ENCODE results near the gene MBD5. TPM values are rescaled to one million over a fixed set of nuclear protein-coding genes. Genes with fewer than 3 reads are reported as not detected.

MBD5 gene
- total and polyA plus RNA-seq, 4 donors = 5.7 to 140 (median 21.2) TPM

DNA sequence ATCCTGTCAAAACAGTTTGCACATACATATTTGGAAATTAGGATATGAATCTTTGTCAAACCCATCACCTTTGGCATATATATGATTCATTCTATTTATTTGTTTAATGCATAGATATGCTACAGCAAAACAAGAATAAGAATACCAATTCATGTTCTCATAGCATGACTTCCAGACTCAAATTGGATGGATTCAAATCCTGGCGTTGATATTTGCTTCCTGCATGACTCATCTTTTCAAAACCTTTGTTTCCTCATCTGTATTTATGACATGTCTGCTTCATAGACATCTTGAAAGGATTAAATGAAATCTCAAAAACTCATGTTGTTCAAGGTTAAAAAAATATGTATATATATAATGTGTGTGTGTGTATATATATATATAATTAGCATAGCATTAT lies 261.3 kb downstream of the MBD5 start:
- 63 to 68% methylated on average over 1 of the region's 1 CpG for WGBS, 2 donors
- peaks cover 0 to 7% (median 0%) of the 10 kb centered on the region in 5 donors for H3K4me1 ChIP-seq (ENCODE audit: control insufficient read depth in 5 of 5, insufficient read depth in 5 of 5, low read length in 5 of 5)
- no peaks in the 10 kb centered on the region for H3K27me3 ChIP-seq (ENCODE audit: control insufficient read depth in 3 of 3, insufficient read depth in 3 of 3, low read length in 2 of 3)
- ATAC-seq (ENCODE audit: insufficient read depth, low FRiP score) (no peak), DNase-seq (no peak)
- H3K9me3 ChIP-seq (ENCODE audit: control insufficient read depth in 4 of 4, insufficient read depth in 3 of 4, low read length in 3 of 4) = no peaks in the 10 kb centered on the region
- no peak overlapping the region for H3K27ac ChIP-seq (ENCODE audit: low read depth in 1 of 2, low read length in 1 of 2)
- no peak overlapping the region for H3K4me3 ChIP-seq
- TF ChIP-seq, protein P1, sequence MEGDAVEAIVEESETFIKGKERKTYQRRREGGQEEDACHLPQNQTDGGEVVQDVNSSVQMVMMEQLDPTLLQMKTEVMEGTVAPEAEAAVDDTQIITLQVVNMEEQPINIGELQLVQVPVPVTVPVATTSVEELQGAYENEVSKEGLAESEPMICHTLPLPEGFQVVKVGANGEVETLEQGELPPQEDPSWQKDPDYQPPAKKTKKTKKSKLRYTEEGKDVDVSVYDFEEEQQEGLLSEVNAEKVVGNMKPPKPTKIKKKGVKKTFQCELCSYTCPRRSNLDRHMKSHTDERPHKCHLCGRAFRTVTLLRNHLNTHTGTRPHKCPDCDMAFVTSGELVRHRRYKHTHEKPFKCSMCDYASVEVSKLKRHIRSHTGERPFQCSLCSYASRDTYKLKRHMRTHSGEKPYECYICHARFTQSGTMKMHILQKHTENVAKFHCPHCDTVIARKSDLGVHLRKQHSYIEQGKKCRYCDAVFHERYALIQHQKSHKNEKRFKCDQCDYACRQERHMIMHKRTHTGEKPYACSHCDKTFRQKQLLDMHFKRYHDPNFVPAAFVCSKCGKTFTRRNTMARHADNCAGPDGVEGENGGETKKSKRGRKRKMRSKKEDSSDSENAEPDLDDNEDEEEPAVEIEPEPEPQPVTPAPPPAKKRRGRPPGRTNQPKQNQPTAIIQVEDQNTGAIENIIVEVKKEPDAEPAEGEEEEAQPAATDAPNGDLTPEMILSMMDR (IDR thresholded peaks at IDR 0.05; ENCODE audit: control extremely low read depth, extremely low read depth) = no peak
- peaks cover 0 to 1% (median 0%) of the 10 kb centered on the region in 4 donors for H3K36me3 ChIP-seq (ENCODE audit: control insufficient read depth in 4 of 4, insufficient read depth in 4 of 4, low read length in 4 of 4)
- H3K9ac ChIP-seq (ENCODE audit: insufficient read depth in 1 of 2, low read length in 2 of 2) = no peak overlapping the region

DNA sequence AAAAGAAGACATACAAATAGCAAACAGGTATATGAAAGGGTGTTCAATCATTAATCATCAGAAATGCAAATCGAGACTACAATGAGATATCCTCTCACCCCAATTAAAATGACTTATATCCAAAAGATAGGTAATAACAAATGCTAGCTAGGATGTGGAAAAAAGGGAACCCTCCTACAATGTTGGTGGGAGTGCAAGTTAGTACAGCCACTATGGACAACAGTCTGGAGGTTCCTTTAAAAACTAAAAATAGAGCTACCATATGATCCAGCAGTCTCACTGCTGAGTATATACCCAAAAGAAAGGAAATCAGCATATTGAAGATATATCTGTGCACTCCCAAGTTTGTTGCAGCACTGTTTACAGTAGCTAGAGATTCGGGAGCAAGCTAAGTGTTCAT lies 271.5 kb downstream of the MBD5 start:
- ATAC-seq (ENCODE audit: insufficient read depth, low FRiP score) (no peak), DNase-seq (no peak)
- H3K36me3 ChIP-seq (ENCODE audit: control insufficient read depth in 4 of 4, insufficient read depth in 4 of 4, low read length in 4 of 4) = peaks cover 0 to 2% (median 0%) of the 10 kb centered on the region in 4 donors
- TF ChIP-seq, protein P1 (IDR thresholded peaks at IDR 0.05; ENCODE audit: control extremely low read depth, extremely low read depth) = no peak
- H3K9ac ChIP-seq (ENCODE audit: insufficient read depth in 1 of 2, low read length in 2 of 2) = no peak overlapping the region
- no peak overlapping the region for H3K4me3 ChIP-seq
- WGBS, 2 donors = 90 to 96% methylated on average over 2 of the region's 2 CpGs
- H3K4me1 ChIP-seq (ENCODE audit: control insufficient read depth in 5 of 5, insufficient read depth in 5 of 5, low read length in 5 of 5) = no peaks in the 10 kb centered on the region
- H3K27me3 ChIP-seq (ENCODE audit: control insufficient read depth in 3 of 3, insufficient read depth in 3 of 3, low read length in 2 of 3) = no peaks in the 10 kb centered on the region
- no peak overlapping the region for H3K27ac ChIP-seq (ENCODE audit: low read depth in 1 of 2, low read length in 1 of 2)
- no peaks in the 10 kb centered on the region for H3K9me3 ChIP-seq (ENCODE audit: control insufficient read depth in 4 of 4, insufficient read depth in 3 of 4, low read length in 3 of 4)

DNA sequence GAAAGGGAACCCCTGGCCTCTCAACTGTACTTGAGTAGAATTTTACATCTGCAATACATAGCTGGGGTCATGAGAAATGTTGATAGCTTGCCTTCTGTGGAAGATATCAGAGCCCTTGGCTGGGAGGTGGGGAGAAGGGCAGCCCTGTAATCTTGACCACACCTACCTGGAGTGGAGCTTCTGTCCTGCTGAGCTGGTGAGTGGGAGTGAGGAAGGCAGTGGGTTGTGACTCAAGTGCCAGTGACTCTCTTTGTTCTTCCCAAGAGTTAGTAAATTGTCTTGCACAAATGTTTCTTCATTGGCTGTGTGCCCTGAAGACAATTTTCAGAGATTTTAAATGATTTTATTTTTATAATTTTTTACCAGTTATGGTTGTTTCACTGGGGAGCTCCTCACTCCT lies 277.3 kb downstream of the MBD5 start:
- peaks cover 0 to 3% (median 0%) of the 10 kb centered on the region in 5 donors for H3K4me1 ChIP-seq (ENCODE audit: control insufficient read depth in 5 of 5, insufficient read depth in 5 of 5, low read length in 5 of 5)
- TF ChIP-seq, protein P1 (IDR thresholded peaks at IDR 0.05; ENCODE audit: control extremely low read depth, extremely low read depth) = no peak
- ATAC-seq (ENCODE audit: insufficient read depth, low FRiP score) = no peak

DNA sequence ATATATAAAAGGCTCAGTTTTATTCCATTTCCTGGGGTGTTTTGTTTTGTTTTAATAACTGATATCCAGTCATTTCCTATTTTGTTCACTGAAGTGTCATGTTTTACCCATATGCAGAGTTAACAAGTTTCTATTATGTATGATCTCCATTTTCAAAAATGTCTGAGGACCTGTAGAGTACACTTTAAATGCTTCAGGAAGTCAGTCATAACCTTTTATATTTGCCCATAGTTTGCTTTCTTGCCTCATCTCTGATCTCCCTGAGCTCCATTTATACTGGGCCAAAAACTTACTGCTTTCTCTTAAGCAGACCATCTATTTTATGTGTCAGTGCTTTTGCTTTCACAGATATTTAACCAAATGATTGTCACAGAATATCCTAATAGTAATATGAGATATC lies 278.7 kb downstream of the MBD5 start:
- Histone ChIP-seq H3K36me3 (ENCODE audit: control insufficient read depth in 4 of 4, insufficient read depth in 4 of 4, low read length in 4 of 4) (peaks cover 0 to 2% (median under 1%) of the 10 kb centered on the region in 4 donors), H3K27ac (ENCODE audit: low read depth in 1 of 2, low read length in 1 of 2) (no peak overlapping the region), H3K27me3 (ENCODE audit: control insufficient read depth in 3 of 3, insufficient read depth in 3 of 3, low read length in 2 of 3) (no peaks in the 10 kb centered on the region), H3K9me3 (ENCODE audit: control insufficient read depth in 4 of 4, insufficient read depth in 3 of 4, low read length in 3 of 4) (no peaks in the 10 kb centered on the region), H3K9ac (ENCODE audit: insufficient read depth in 1 of 2, low read length in 2 of 2) (no peak overlapping the region), H3K4me3 (no peak overlapping the region), H3K4me1 (ENCODE audit: control insufficient read depth in 5 of 5, insufficient read depth in 5 of 5, low read length in 5 of 5) (peaks cover 0 to 3% (median 0%) of the 10 kb centered on the region in 5 donors)
- DNase-seq = peak in 1 of 3 donors; percentile 18
- ATAC-seq (ENCODE audit: insufficient read depth, low FRiP score) = no peak
- TF ChIP-seq, protein P1 (IDR thresholded peaks at IDR 0.05; ENCODE audit: control extremely low read depth, extremely low read depth) = no peak

More for the DNA sequence above, 277.3 kb downstream of the MBD5 start:
- H3K36me3 ChIP-seq (ENCODE audit: control insufficient read depth in 4 of 4, insufficient read depth in 4 of 4, low read length in 4 of 4) = peaks cover 0 to 2% (median under 1%) of the 10 kb centered on the region in 4 donors
- no peak overlapping the region for H3K4me3 ChIP-seq
- no peak for DNase-seq
- H3K27me3 ChIP-seq (ENCODE audit: control insufficient read depth in 3 of 3, insufficient read depth in 3 of 3, low read length in 2 of 3) = no peaks in the 10 kb centered on the region
- H3K27ac ChIP-seq (ENCODE audit: low read depth in 1 of 2, low read length in 1 of 2) = no peak overlapping the region
- H3K9me3 ChIP-seq (ENCODE audit: control insufficient read depth in 4 of 4, insufficient read depth in 3 of 4, low read length in 3 of 4) = no peaks in the 10 kb centered on the region
- no peak overlapping the region for H3K9ac ChIP-seq (ENCODE audit: insufficient read depth in 1 of 2, low read length in 2 of 2)
